GM19239 (cell line): Measurements from ENCODE around the gene NOL3.

Experiments used
- DNase-seq: peaks from one replicate; pipeline ENCODE4 v3.0.0; 2011; ENCODE audit warnings: low spot score; ENCODE audit not compliant: insufficient read length
- FAIRE-seq: peaks from 2 replicates; lab custom pipeline; 2011; peaks lifted over from hg19 to GRCh38; lab: Jason Lieb, UNC

NOL3 gene

DNA sequence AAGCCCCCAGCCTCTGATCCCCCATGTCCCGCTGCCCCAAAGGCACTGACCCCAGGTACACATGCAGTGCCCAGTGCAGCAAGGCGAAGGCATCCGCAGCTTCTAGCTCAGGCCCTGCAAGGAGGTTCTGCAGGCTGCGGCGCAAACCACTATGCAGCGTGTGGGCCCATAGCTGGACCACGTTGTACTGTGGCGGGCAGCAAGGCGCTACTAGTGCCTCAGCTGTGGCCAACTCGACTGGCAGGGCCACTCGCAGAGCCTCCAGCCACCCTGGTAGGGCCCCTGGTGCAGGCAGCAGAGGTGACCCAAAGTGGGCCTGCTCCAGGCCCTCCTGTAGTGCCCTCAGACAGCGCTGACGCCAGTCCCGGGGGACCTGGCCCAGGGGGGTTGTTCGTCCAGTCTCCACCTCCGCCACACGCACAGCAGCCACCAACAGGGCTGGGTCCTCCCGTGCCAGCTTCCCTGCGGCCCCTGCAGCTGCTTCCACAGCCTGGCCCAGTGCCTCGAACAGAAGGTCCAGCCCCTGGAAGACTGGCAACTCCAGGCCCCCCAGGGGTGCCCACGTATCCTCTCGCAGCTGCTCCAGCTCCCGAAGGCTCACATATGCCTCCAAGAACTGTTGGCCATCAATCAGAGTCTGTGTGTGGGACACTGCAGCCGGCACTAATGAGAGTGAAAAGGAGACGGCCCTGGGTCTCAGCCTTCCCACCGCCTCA, 17.0 kb downstream of the NOL3 start:
- DNase-seq (no peak), FAIRE-seq (no peak)

DNA sequence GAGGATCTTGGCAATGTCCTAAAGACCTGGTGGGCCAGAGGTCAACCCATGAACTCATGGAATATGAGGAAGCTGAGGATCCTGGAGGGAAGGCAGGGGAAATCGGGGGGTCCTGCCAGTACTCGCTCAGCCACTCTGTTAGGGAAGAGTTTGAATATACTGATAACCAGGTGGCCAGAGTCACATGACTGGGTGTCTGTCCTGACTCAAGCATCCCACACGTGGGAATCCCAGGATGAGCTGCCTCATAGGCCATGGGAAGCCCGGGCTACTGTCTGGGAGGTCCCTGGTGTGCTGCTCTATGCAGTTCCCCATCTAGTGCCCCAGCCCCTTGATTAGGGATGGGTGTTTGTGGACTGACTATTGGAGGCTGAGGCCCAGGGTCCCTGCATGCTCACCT, 18.0 kb downstream of the NOL3 start:
- no peak for DNase-seq
- FAIRE-seq = no peak

DNA sequence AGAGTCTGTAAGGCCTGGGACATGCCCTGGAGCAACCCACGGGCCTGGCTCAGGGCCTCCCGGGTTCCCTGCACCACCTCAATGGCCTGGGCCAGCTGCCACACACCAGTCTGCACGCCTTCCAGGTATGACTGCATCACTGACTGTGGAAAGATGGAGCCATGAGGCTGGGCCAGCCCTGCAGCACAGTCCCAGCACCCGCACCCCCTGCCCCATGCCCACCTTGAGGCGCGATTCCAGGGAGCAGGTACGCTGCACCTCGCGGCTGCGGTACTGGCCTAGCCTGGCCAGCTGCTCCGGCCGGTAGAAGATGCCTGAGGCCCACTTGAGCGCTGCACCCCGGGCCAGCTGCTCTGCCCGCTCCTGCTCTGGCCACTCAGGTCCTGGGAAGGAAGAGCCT, 18.5 kb downstream of the NOL3 start:
- DNase-seq (no peak), FAIRE-seq (no peak)

DNA sequence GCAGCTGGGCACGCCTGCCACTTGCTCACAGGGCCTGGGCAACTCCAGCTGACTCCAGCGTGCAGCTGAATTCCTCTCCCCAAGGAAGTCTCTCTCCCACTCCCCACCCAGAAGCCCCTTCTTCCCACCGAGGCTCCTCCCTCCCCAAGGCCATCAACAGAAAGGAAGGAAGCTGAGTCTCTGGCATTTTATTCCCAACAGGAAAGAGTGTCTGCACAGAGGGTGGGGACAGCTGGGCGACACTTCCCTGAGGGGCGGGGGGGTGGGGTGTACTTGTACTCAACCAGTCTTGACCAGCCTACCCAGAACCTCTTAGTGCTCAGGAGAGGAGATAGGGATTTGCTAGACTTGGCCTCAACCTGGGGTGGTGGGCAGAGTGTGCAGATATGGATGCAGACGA, 19.7 kb downstream of the NOL3 start, which contains the start of gene EXOC3L1:
Gene EXOC3L1, minus strand, starts transcription at position 96 of the 400 bp plus-strand sequence. CDS start 460 bp downstream, outside the sequence.
- DNase-seq = no peak
- FAIRE-seq = no peak

DNA sequence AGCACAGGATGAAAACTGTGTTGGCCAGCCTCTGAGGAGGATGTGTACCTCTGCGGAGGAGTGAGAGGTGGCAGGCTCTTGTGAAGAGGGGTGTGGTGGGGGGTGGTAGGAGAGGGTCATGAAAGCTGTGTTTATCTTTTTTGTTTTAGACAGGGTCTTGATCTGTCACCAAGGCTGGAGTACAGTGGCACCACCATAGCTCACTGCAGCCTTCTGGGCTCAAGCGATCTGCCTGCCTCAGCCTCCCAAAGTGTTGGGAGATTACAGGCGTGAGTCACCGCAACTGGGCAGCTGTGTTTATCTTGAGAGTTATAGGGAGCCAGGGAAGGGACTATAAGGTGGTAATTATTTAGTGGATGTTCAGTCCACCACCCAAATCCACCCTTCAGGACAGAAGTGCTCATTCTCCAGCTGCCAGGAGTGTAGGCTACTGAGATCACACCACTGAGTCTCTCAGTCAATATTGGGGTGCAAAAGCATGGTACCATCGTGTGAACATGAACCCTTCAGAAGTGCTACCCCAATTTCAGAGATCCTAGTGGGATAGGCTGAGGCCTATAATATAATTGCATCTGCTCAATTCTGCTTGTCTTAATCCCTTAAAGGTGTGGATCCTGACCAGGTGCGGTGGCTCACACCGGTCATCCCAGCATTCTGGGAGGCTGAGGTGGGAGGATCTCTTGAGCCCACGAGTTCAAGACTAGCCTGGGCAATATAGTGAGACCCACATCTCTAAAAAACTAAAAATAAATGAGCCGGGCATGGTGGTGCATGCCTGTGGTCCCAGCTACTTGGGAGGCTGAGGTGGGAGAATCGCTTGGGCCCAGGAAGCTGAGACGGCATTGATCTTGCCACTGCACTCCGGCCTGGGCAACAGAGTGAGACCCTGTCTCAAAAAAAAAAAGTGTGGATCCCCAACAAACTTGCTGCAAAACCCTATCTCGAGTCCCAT, 20.4 kb downstream of the NOL3 start:
- FAIRE-seq = no peak
- no peak for DNase-seq

DNA sequence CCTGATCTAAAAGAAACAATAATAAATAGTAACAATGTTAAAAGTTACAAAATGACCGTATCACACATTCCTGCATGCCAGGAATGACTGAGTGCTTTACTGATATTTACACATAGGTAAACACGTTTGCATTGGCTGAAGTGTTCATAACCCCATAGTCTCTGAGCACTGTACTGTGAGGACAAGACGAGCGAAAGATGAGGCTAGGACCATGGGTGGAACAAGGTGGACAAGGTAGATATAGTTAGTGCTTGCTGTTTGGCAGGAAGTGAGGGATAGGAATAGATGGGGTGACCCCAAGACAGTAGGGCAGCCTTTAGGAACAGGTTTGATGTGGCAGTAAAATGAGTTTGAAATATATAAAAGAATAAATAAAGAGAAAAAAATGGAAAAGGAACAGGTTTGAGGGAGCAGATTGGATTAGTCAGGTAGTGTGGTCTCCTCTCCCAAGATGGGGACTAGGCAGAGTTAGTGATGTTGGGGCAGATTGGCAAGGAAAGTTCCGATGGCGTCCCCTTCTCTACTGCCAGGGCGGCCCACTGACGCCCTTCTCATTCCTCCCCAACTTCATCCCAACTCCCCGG, 21.2 kb downstream of the NOL3 start:
- FAIRE-seq = no peak
- no peak for DNase-seq

DNA sequence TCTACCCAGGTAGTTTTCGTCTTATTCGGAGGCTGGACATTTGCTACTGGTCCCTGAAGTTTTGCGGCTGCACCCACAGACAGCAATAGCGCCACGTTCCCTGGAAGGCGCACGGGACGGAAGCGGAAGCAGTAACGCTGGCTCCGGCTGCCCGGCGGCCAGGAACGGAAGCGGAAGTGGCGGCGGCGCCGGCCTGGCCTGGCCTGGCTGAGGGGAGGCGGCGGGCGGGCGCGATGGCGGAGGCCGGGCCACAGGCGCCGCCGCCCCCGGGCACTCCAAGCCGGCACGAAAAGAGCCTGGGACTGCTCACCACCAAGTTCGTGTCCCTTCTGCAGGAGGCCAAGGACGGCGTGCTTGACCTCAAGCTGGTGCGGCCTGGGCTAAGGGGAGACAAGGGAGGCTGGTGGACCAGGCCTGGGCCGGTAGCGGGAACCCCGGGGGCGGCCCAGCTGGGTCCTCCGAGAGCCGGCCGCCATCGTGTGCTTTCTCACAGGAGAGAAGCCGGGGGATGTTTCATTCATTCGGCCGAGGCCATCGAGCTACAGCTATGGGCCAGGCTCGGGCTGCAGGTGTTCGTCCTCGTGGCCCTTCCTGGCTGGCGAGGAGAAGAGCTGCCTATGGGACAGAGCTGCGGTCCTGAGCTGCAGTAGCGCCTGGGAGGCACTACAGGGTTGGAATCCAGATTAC, 21.8 kb downstream of the NOL3 start, which contains the start of gene E2F4:
Gene E2F4, plus strand, starts transcription at position 161 of the 687 bp plus-strand sequence. Its CDS starts 73 bp downstream, at position 234.
- DNase-seq (peak; percentile 99), FAIRE-seq (peak; percentile 99)

DNA sequence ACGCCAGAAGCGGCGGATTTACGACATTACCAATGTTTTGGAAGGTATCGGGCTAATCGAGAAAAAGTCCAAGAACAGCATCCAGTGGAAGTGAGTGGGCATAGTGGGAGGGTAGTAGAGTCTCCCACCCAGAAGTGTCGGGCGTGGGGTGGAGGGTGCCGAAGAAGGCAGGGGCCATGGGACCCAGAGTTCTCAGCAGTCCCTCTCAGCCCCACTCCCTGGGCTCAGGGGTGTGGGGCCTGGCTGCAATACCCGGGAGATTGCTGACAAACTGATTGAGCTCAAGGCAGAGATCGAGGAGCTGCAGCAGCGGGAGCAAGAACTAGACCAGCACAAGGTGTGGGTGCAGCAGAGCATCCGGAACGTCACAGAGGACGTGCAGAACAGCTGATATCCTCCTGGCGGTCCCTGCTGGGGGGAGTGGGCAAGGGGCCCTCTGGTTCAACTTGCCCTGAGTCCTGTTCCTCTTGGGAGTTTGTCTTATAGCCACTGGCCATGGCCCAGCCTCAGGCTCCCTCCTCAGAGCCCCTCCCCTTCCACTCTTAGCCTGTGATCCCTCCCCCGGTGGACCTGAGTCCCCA, 22.5 kb downstream of the NOL3 start:
- DNase-seq (no peak), FAIRE-seq (no peak)

DNA sequence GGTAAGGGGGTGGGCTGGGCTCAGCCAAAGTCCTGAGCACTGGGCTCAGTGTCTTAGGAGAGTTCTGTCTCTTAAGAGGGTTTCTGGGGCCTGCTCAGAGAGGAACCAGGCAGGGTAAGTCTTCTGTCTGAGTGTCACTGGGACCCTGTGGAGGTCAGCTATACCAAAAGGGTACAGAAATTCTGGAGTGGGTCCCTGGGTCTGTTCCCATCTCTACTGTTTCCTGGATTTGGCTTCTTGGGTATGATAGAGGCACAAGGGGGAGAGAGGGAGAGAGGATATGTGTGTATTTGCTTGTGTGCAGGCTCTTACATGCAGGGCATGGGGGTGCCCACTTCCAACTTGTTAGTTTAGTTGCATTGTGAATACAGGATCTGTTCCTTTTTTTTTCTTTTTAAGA, 23.2 kb downstream of the NOL3 start:
- FAIRE-seq (no peak), DNase-seq (no peak)

DNA sequence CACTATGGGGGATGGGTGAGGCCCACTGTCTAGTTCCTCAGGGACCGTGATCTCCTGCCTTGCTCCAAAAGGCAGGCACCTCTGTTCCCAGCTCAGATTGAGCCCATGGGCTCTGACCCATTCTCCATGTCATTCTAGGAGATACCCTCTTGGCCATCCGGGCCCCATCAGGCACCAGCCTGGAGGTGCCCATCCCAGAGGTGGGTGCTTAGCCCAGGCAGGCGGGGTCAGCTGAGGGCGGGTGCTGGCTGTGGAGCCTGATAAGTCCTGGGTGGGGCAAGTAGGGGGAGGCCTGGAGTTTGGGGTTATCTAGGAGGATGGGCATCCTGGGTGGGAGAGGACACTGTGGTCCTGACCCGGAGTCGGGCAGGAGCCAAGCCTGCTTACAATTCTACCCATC, 23.9 kb downstream of the NOL3 start:
- no peak for FAIRE-seq

DNA sequence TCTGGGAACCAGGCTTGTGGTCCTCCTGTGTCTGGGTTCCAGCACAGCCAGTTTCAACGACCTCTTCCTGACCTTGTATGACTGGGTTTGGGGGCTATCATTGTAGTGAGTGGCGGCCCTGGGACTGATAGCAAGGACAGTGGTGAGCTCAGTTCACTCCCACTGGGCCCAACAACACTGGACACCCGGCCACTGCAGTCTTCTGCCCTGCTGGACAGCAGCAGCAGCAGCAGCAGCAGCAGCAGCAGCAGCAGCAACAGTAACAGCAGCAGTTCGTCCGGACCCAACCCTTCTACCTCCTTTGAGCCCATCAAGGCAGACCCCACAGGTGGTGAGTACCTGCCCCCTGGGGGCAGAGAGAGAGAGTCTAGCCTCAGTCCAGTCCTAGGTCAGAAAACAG, 25.3 kb downstream of the NOL3 start:
- DNase-seq (no peak), FAIRE-seq (no peak)

More for the DNA sequence above, 23.9 kb downstream of the NOL3 start:
- no peak for DNase-seq

DNA sequence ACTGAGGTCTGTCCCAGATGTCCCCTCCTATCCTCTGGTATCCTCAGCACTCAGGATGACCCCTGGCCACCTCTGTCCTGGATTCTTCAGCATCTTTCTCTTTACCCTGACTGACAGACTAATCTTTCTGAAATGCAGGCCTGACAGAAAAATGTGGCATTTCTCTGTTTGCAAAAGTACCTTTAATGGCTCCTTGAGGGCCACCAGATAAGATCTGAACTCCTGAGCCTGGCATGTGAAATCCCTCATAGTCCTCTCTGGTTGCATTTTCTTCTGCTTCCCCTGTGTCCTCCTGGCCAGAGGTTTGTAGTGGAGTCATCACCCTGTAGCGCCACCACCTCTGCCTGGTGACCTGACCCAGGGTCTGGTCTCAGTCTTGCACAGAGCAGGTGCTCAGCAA, 26.5 kb downstream of the NOL3 start:
- no peak for FAIRE-seq
- DNase-seq = no peak

DNA sequence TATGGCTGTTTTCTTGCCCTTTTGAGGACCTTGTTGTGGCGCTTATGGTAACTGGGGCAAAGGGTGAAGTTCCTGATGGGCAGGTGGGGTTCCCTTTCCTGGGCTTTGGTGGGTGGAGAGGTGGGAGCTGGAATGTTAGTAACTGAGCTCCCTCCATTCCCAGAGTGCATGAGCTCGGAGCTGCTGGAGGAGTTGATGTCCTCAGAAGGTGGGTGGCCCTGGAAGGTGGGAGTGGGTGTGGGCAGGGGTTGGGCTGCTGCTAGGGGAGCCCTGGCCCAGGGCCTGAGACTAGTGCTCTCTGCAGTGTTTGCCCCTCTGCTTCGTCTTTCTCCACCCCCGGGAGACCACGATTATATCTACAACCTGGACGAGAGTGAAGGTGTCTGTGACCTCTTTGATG, 27.4 kb downstream of the NOL3 start:
- FAIRE-seq (no peak), DNase-seq (no peak)

DNA sequence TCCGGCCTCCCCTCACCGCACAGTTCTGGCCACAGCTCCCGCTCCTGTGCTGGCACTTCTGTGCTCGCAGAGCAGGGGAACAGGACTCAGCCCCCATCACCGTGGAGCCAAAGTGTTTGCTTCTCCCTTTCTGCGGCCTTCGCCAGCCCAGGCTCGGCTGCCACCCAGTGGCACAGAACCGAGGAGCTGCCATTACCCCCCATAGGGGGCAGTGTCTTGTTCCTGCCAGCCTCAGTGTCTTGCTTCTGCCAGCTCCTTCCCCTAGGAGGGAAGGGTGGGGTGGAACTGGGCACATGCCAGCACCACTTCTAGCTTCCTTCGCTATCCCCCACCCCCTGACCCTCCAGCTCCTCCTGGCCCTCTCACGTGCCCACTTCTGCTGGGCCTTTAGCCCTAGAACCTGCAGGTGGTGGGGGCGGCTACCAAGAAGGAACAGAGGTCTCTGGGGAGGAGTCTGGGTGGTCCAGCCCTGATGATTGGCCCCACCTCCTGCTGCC, 27.9 kb downstream of the NOL3 start:
- no peak for DNase-seq
- no peak for FAIRE-seq

DNA sequence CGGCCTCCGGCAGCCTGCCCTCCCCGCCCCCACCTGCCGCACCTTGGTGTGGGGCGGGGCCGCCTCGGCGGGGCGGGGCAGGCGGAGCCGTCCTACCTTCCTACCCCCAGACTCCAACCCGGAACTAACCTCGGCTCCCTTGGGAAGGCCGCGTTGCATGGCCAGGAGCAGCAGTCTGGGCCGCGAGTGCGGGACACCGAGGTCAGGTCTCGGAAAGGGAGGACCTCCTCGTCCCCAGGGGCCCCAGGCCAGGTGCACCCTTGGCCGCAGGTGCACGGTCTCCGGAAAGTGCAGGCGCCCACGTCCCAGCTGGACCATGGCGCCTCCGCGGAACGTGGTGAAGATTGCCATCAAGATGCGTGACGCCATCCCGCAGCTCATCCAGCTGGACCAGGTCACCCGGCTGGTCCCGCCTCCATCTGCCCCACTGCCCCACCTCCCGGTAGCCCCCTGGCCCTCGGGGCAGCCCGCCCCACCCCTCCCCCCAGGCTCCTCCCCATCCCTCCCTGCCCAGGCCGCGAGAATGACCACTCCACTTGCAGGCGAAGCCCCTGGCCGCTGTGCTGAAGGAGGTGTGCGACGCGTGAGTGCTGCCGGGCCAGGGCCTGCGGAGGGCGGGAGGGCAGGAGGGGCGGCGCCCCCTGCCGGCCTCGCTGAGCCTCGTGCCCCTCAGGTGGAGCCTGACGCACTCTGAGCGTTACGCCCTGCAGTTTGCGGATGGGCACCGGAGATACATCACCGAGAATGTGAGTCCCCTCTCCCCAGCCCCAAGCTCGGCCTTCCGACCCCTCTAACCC, 28.9 kb downstream of the NOL3 start, which contains the start of gene ELMO3:
Gene ELMO3, plus strand, starts transcription at position 121 of the 797 bp plus-strand sequence. Its CDS starts 196 bp downstream, at position 317.
- DNase-seq (no peak), FAIRE-seq (no peak)

DNA sequence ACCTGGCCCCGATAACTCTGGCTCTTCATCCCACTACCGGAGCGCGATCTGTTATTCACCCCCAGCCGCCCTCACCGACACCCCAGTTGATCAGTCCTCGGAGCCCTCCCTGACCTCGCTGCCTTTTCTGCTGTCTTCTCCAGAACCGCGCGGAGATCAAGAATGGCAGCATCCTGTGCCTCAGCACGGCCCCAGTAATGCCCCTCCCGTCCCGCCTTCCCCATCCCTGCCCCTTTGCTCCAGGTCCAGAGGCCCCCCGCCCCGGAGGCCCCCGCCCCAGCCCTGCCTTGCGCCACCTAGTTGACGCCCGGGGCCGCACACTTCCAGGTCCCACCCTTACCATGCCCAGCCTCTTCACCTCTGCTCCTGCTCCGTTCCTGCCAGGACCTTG, 29.5 kb downstream of the NOL3 start:
- DNase-seq = no peak
- FAIRE-seq = no peak

DNA sequence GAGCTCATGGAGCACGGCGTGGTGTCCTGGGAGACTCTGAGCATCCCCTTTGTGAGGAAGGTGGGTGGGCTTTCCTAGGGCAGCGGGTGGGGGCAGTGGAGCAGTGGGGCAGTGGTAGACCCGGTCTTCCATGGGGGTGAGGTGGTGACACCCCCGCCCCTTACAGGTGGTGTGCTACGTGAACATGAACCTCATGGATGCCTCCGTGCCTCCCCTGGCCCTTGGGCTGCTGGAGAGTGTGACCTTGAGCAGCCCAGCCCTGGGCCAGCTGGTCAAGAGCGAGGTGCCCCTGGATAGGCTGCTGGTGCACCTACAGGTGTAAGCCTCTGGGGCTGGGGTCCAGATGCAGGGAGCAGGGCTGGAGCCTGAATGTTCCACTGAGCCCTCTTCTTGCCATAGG, 30.2 kb downstream of the NOL3 start:
- DNase-seq (no peak), FAIRE-seq (no peak)

DNA sequence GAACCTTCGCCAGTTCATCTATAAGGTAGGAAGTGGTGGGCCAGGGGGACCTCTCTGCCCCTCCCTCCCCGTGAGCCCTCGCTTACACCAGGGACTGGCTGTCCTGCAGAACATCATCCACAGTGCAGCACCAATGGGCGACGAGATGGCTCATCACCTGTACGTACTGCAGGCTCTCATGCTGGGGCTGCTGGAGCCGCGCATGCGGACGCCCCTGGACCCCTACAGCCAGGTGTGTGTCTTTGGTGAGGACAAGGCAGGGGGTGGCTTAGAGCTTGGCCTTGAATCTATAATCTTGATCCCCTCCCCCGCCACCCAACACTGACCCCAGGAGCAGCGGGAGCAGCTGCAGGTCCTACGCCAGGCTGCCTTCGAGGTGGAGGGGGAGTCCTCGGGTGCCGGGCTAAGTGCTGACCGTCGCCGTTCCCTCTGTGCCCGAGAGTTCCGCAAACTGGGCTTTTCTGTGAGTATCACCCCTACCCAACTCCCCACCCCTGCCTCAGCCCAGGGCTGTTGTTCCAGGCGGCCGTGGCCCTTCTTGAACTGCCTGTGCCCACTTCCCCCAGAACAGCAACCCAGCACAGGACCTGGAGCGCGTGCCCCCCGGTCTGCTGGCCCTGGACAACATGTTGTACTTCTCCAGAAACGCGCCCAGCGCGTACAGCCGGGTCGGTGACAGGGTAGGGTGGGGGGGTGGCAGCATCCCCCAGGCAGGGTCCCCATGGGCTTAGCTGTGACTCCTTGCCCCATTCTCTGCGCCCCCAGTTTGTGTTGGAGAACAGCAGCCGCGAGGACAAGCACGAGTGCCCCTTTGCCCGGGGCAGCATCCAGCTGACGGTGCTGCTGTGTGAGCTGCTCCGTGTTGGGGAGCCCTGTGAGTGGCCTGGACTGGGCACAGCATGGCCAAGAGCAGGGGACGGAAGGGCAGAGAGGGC, 31.3 kb downstream of the NOL3 start:
- no peak for DNase-seq
- no peak for FAIRE-seq
